ENCODE results near the gene GALNT2.

The GALNT2 gene

GRCh38 chr1:230052018-230052417, 15.0 kb upstream of the GALNT2 start:
- DNase-seq = no peak

- no peak for DNase-seq
Measured at GRCh38 chr1:230052665-230053064, 14.4 kb upstream of the GALNT2 start.

DNA sequence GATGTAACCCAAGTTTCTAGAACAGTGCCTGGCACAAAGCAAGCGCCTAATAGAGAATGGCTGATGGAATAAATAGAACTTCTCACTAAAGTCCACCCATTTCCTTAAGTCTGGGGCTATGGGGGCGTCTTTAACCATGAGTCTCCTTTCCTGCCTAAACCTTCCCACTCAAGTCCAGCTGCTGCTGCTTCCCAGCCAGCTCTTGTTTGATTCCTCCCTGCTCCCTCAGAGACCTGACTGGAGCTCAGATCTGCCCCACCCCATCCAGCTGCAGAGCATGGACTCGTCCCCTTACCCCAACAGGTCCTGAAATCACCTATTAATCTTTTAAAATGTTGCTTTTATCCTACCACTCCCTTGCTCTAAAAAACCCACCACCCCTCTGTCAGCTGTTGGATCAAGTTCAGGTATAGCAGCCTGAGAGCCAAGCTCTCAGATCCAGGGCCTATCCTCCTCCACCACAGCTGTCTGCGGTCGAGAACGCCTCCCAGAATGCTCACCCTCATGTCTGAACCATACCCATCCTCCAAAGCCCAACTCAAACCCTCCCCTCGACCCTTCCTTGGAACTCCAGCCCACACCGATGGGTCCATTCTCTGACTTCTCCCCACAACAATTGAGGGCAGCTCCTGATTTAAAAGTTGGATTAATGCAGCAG, 12.8 kb upstream of the GALNT2 start:
- no peak for DNase-seq

GRCh38 chr1:230056098-230056497, 10.9 kb upstream of the GALNT2 start:
- DNase-seq = no peak

- DNase-seq = no peak
Measured at GRCh38 chr1:230057100-230057499, 9.9 kb upstream of the GALNT2 start.

DNA sequence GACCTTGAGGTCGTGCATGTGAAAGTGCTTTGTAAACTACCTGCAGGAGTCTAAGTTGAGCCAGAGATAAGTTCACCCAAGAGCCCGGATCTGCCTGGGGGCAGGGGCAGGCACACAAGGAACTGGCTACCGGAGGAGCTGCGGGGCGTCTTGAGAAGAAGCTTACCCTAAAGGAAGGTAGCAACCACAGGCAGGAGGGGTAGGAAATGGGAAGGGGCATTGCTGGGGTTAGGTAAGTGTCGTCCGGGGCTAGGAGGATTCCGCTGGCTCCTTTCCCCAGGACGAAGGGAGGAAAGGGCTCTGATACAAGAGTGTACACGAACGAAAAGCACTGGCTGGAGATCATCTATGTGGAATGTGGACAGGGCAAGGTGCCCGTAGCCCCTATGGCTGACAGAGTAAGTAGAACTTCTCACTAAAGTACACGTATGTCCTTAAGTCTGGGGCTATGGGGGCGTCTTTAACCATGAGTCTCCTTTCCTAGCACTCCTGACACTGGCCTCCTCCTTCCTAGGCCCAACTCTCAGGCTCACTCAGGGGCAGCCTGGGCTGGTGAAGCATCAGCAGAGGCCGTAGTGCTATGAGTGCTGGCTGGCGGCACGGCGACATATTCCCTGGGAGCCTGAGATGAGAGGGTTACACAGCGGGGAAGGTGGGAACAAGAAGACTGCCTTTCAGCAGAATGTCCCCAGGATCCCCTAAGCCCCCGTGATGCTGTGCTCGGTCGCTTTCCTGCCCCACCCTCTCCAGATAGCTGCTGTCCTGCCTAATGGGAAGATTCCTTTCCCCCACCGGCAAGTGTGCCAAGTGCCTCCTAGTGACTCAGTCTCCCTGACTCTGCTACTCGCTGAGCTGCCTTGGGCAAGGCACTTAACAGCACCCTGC, 9.1 kb upstream of the GALNT2 start:
- DNase-seq = no peak

DNA sequence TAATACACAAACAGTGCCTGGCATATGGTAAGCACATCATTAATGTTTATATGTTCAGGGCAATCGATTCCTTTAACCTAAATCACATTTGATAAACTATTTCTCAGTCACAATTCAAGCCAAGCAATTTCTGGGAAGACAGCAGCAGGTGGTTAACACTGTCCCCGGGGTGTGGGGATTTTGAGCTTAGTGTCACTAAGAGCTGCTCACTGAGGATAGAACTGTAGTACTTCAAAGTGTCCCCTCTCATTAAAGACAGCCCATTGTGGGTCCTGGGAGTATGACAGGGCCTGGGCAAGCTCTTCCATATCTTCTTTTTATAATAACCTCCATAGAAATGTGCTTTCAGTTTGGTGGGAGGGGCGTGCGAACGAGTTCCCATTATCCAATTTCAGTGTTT, 8.4 kb upstream of the GALNT2 start:
- no peak for DNase-seq

- DNase-seq = no peak
Measured at GRCh38 chr1:230061801-230062200, 5.2 kb upstream of the GALNT2 start.

GRCh38 chr1:230062521-230062920, 4.5 kb upstream of the GALNT2 start:
- DNase-seq = no peak

DNA sequence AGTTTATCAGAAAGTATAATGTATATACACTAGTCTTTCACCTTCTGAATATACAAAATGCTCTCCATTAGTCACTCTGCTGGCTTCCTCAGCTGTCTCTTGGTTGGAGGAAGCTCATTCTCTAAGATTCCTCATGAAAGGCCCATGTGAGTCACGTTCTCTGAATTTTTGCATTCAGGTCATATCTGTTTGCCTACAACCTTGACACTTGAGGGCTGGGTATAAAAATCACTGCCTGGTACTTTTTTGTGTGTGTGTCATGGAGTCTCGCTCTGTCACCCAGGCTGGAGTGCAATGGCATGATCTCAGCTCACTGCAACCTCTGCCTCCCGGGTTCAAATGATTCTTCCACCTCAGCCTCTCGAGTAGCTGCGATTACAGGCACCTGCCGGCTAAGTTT, 2.8 kb upstream of the GALNT2 start:
- no peak for DNase-seq

DNA sequence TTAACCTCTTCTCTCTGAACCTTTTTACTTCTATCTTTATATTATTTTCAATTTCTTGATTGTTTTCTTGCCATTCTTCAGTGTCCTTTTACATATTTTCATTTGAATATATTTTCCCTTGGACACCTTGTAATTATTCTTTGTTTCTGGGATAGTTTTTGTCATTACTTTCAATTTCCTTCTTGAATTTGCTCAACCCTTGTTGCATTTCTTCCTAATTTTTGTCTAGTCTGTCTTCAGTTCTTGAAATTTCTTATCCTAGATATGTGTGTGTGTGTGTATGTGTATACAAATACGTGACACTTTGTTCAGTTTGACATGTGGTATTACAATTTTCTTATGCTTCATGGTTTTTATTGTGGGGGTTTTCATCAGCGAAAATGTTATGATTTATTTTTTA, 1.9 kb upstream of the GALNT2 start:
- no peak for DNase-seq

DNA sequence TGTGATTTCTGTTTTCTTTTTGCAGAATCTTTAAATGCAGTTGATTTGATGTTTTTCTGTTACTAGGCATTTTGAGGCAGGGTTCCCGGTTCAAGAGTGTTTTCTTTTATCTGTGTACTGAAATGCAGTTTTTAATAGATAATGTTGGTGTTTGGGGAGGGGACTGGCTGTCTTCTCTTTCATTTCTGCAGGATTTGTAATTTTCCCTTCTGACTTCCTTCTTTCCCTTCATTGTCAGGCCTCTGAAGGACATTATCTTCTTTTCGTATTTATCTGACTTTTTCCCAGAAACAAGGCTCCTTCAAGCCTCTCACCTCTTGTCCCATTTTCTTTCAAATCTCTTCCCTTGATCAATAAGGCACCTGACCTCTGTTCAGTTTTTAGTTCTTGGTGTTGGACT, 1.5 kb upstream of the GALNT2 start:
- no peak for DNase-seq

- no peak for DNase-seq
Measured at GRCh38 chr1:230066031-230066430, 1.0 kb upstream of the GALNT2 start.

DNA sequence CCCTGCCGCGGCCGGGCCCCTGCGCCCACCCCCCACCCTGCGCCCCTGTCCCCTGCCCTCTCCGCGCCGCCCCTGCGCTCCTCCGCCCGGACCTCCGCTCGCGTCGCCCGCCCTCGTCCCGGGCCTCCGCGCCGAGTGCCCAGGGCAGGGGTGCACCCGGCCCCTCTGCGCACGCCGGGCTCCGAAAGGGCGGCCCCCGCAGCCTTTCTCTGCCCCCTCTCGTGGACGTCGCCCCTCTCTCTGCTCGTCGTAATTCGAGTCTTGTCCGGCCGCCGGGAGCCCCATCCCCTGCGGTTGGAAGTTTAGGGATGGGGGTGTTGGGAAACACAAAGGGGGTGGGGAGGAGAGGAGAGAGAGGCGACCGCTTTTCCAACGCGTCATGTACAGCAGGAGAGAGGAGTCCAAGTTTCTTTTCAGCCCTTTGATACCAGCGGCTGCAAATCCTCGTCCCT, 407 bp downstream of the GALNT2 start:
- peak; percentile 37 for DNase-seq

DNA sequence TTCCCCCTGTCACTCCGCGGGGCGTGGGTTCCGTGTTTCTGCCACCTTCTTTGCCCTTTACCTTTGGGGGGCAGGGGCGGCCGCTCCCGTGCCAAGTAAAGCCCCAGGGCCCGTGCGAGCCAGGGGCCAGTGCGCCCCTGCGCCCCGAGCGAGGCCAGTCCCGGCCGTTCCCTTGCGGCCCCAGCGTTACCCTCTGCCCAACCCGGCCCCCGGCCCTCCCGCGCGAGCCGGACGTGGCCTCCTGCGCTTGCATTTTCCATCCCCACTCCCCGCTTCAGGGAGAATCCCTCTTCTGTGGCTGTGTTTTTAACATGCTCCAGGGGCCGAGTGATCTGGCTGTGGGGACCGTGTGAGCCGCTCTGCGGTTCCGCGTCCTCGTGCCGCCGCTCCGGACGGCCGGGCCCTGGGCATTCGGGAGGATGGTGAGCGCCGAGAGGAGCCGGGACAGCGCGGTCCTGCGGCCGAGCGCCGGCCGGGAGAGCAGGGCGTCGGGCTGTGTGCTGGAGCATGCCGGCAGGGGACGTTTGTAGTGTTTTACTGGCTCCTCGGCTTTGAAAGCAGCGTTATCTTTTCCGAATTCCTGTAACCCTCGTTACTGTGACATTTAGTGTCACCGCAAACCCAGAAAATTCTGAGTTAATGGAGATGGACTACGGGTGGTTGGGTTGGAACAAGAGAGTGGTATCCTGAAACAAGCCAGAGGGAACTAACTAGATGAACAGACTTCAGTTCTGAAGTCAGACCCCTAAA, 1.0 kb downstream of the GALNT2 start:
- peak; percentile 28 for DNase-seq

DNA sequence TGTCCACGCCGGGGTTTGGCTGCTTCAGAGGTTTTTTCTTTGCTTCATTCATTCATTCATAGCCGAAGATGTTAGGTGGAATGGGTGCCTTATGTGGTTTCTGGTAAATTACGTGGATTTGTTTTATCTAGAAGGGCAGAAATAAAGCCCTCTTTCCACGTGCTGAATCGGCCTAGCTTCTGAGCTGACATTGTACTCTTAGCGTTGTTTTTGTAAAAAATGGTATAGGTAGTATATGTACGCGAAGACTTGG, 1.5 kb downstream of the GALNT2 start:
- DNase-seq = no peak

- peak; percentile 10 for DNase-seq
Measured at GRCh38 chr1:230068952-230069684, 2.1 kb downstream of the GALNT2 start.

DNA sequence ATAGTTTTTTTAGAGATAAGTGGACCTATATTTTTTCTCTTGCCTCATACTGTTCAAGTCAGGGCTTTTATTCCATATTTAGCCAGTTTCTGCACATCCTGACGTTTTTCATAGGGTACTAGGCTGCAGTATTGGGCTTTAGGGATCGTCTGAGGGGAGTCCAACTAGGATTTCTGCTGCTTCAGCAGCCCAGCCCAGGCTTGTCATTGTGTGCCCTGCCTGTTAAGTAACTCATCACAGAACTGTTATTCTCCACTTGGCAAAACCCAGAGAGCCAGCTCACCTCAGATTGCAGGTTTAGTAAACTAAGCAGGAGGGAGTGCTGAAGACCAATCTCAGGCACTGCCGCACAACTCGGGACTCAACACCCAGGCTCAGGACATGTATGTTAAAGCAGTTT, 2.8 kb downstream of the GALNT2 start:
- DNase-seq = peak; percentile 8

DNA sequence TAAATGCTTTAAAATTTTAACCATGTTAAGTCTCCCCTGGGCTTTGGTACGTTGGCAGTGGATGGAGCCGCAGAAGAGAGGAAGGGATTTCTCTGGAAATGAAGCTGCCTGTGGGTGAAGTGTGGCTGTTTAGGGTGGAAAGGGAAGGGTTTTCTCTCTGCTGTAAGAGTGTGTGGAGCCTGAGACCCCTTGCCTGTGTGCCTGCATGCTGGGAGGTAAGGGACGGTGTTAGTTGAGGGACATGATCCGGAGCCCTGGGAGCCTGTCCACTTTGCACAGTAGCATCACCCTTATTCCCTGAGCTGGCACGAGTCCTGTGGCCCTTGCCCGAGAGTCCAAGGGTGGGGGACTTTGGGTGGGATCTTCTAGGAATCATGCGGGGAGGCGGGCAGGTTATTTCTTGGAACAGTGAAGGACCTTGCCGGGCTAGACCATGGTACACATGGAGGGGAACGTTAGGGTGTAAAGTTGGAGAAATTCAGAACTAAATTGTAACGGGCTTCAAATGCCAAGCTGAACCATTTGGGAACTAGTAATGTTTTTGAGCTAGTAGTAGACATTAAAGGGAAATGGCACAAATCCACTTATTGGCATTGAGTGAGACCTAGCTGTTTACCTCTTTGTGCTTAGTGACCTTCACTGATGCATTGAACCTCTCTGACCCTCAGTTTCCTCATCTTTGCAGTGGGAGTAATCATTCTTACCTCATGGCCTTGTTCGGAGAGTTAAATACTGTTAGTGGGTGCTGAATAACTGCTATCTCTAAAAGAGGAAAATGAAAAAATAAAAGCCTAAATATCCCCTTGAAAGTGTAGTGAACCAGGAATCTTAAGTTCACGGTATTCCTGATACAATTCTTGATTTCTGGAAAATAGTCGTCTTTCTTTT, 3.5 kb downstream of the GALNT2 start:
- DNase-seq = no peak

DNA sequence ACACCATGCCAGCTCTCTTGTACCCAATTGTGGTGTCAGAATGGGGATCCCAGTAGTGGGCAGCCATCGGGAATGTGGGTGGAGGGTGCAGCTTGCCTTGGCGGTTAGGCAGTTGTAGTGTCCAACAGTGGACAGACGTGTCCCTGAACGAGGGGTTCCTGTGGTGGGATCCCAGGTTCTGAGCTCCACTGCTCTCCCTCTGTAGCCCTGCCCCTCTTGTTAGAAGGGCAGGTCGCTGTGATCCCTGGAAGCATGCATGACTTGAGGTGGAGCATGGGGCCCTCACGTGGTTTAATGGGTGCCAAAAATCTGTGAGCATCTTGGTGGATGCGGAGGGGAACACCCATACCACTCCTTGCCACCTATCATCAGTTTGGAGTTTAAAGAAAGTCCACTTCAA, 4.3 kb downstream of the GALNT2 start:
- no peak for DNase-seq

- DNase-seq = no peak
Measured at GRCh38 chr1:230072296-230072695, 5.3 kb downstream of the GALNT2 start.

DNA sequence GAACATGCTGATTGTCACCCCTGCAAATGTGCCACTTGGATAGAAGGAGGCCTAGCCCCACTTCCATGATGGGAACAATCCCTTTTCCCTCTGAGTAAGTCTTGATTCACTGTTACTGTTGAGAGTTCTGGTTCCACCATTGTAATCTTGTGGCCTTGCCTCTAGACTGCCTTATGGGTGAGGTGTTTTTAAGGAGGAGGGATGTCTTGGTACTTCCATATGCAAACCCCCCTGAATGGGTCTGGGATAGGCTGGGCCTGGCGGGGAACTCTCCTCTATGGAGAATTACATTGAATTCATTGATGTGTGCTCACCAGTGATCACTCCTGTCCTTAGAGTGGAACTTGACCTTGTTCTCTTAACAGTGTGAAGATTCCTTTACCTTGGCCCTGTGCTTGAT, 5.8 kb downstream of the GALNT2 start:
- no peak for DNase-seq

Measured in midbrain (tissue), 1 donor.